Measurements from ENCODE around the gene KSR1.
A peak's percentile ranks its signal among the peaks of the same experiment; 100 is the strongest.
"Not testable (repeated sequence)": the region's sequence is repeated elsewhere in the genome, so short reads cannot be mapped to it uniquely, and the experiment has no call there.

The KSR1 gene

GRCh38 chr17:27657620-27658019 is 201.4 kb downstream of the KSR1 start:
- DNase-seq (ENCODE audit: low spot score), result no peak

- no peak for DNase-seq (ENCODE audit: low spot score)
These were observed 203.4 kb downstream of the KSR1 start for GRCh38 chr17:27659683-27660082.

GRCh38 chr17:27660436-27660835 is 204.2 kb downstream of the KSR1 start:
- DNase-seq (ENCODE audit: low spot score), result no peak

- DNase-seq (ENCODE audit: low spot score), result peak; percentile 60
These were observed 207.8 kb downstream of the KSR1 start for GRCh38 chr17:27663936-27664605.

GRCh38 chr17:27664606-27664965 is 208.3 kb downstream of the KSR1 start:
- peak; percentile 49 for DNase-seq (ENCODE audit: low spot score)

- DNase-seq (ENCODE audit: low spot score), result no peak
These were observed 209.3 kb downstream of the KSR1 start for GRCh38 chr17:27665549-27665948.

- DNase-seq (ENCODE audit: low spot score), result not testable (repeated sequence)
These were observed 210.0 kb downstream of the KSR1 start for GRCh38 chr17:27666270-27666669.

- DNase-seq (ENCODE audit: low spot score), result peak; percentile 37
These were observed 210.7 kb downstream of the KSR1 start for GRCh38 chr17:27666831-27667560.

- peak; percentile 47 for DNase-seq (ENCODE audit: low spot score)
These were observed 211.6 kb downstream of the KSR1 start for GRCh38 chr17:27667656-27668487.

- no peak for DNase-seq (ENCODE audit: low spot score)
These were observed 212.2 kb downstream of the KSR1 start for GRCh38 chr17:27668488-27668823.

GRCh38 chr17:27669136-27669535 is 212.9 kb downstream of the KSR1 start:
- no peak for DNase-seq (ENCODE audit: low spot score)

- peak; percentile 37 for DNase-seq (ENCODE audit: low spot score)
These were observed 213.6 kb downstream of the KSR1 start for GRCh38 chr17:27669850-27670249.

GRCh38 chr17:27670791-27671590 is 214.7 kb downstream of the KSR1 start:
- no peak for DNase-seq (ENCODE audit: low spot score)

- no peak for DNase-seq (ENCODE audit: low spot score)
These were observed 215.3 kb downstream of the KSR1 start for GRCh38 chr17:27671591-27671910.

- not testable (repeated sequence) for DNase-seq (ENCODE audit: low spot score)
These were observed 215.8 kb downstream of the KSR1 start for GRCh38 chr17:27671977-27672480.

GRCh38 chr17:27674335-27674734 is 218.1 kb downstream of the KSR1 start:
- no peak for DNase-seq (ENCODE audit: low spot score)
